Measurements from ENCODE around the gene TRMT61B. TPM values are rescaled to one million over a fixed set of nuclear protein-coding genes. Genes with fewer than 3 reads are reported as not detected.

Gene TRMT61B
- total RNA-seq (10 to 100 TPM in 3 of 4 donors, 1 to 10 TPM in 1; 8.7 to 12.9 (median 11.3) TPM), polyA plus RNA-seq (10 to 100 TPM in 2 of 3 donors, 1 to 10 TPM in 1; 9.5 to 21.7 (median 12.4) TPM)
- long read RNA-seq, donor 1, transcript TRMT61B-201 (7 exons, 1,836 nt): major isoform, 8 of 12 reads
- long read RNA-seq, donor 1, partial matches to known transcripts: 0 of 12 reads
- long read RNA-seq, donor 1, other reads (novel, unspliced or antisense): 4 of 12 reads
- long read RNA-seq, donor 2, transcript TRMT61B-201 (7 exons, 1,836 nt): major isoform, 8 of 15 reads
- long read RNA-seq, donor 2, partial matches to known transcripts: 0 of 15 reads
- long read RNA-seq, donor 2, other reads (novel, unspliced or antisense): 7 of 15 reads

DNA sequence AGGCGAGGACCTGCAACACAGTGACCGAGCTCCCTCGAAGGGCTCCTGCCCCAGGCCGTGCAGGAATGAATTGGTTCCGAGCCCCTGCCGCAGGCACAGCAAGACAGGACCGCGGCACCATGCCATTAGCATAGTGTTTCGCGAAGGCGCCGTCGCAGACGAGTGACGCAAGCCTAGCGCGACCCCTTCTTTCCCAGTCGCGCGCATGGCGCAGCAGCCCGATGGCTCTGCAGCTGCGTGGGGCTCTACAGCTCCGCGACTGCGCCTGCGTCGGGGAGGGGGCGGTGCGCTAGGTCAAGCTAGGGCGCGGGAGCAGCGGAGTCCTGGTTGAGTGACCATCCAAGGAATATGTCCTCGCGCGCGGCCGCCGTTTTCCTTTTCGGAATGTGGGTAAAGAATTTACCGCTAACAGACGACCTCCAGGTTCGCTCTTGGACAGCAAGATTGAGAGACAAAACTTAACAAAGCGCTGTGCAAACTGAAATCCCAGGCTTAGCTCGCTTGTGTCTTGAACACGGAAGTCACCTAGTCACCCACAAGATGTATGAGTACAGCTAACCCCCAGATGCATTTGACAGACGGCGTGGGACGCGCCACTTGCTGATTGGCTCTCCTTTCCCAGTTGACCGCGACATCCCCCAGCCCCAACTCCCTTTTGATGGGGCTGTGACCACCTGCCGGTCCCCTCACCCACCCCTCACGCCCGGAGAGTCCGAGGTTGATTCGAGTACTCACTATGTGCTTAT lies at the start of gene TRMT61B:
TRMT61B (minus strand) TSS at position 164 of the 746 bp plus-strand sequence; CDS start at position 132, 32 bp downstream.
- WGBS, 3 donors: 0 to 1% (median 0%) methylated on average over 51 to 57 of the region's 57 CpGs
- peak; percentile 100 for ATAC-seq
- H3K4me1 ChIP-seq: peaks cover 15% of the 10 kb centered on the region
- intact Hi-C loops (cut with DNase I): loop anchor here in 1 of 2 donors (2.0 kb wide), 1 partner anchor 24 kb away; the partner anchor contains the start of gene WDR43
- H3K9me3 ChIP-seq: no peaks in the 10 kb centered on the region
- no peak for TF ChIP-seq CTCF (IDR thresholded peaks at IDR 0.05)
- H3K36me3 ChIP-seq (ENCODE audit: insufficient read depth in 1 of 2, low read depth in 1 of 2): peaks cover 3 to 11% of the 10 kb centered on the region in 2 donors
- peak within 1 kb of the TSS; percentile 88 for H3K4me3 ChIP-seq
- no peaks in the 10 kb centered on the region for H3K27me3 ChIP-seq (ENCODE audit: insufficient read depth in 3 of 3, low read length in 2 of 3)
- peak; percentile 99 for DNase-seq
- H3K27ac ChIP-seq: peak within 1 kb of the TSS; percentile 78

- intact Hi-C loops (cut with DNase I): no loop called here
- Histone ChIP-seq H3K36me3 (ENCODE audit: insufficient read depth in 1 of 2, low read depth in 1 of 2) (peaks cover 5 to 80% of the 10 kb centered on the region in 2 donors), H3K4me1 (no peaks in the 10 kb centered on the region), H3K27me3 (ENCODE audit: insufficient read depth in 3 of 3, low read length in 2 of 3) (no peaks in the 10 kb centered on the region), H3K27ac (no peak overlapping the region), H3K4me3 (no peak overlapping the region), H3K9me3 (no peaks in the 10 kb centered on the region)
- ATAC-seq (no peak), DNase-seq (no peak)
- no peak for TF ChIP-seq CTCF (IDR thresholded peaks at IDR 0.05)
- WGBS, 3 donors: 79 to 94% (median 87%) methylated on average over 1 of the region's 1 CpG
These were observed 45.8 kb upstream of the TRMT61B start for GRCh38 chr2:28915939-28916338.

GRCh38 chr2:28909655-28910353 lies 39.7 kb upstream of the TRMT61B start:
- no peak for ATAC-seq
- WGBS, 3 donors: 86 to 90% (median 87%) methylated on average over 6 of the region's 6 CpGs
- H3K36me3 ChIP-seq (ENCODE audit: insufficient read depth in 1 of 2, low read depth in 1 of 2): peaks cover 10 to 90% of the 10 kb centered on the region in 2 donors
- no peaks in the 10 kb centered on the region for H3K4me1 ChIP-seq
- no peak for TF ChIP-seq CTCF (IDR thresholded peaks at IDR 0.05)
- no peak overlapping the region for H3K27ac ChIP-seq
- no peak overlapping the region for H3K4me3 ChIP-seq
- H3K27me3 ChIP-seq (ENCODE audit: insufficient read depth in 3 of 3, low read length in 2 of 3): no peaks in the 10 kb centered on the region
- intact Hi-C loops (cut with DNase I): no loop called here
- H3K9me3 ChIP-seq: no peaks in the 10 kb centered on the region
- no peak for DNase-seq

- TF ChIP-seq CTCF (IDR thresholded peaks at IDR 0.05): no peak
- 0 to 75% (median 45%) methylated on average over 1 of the region's 1 CpG for WGBS, 3 donors
These were observed 38.1 kb upstream of the TRMT61B start for GRCh38 chr2:28908172-28908571.

More at GRCh38 chr2:28908172-28908571, 38.1 kb upstream of the TRMT61B start:
- Histone ChIP-seq H3K27ac (no peak overlapping the region), H3K4me3 (no peak overlapping the region), H3K9me3 (no peaks in the 10 kb centered on the region), H3K27me3 (ENCODE audit: insufficient read depth in 3 of 3, low read length in 2 of 3) (no peaks in the 10 kb centered on the region), H3K4me1 (no peaks in the 10 kb centered on the region), H3K36me3 (ENCODE audit: insufficient read depth in 1 of 2, low read depth in 1 of 2) (peaks cover 14 to 87% of the 10 kb centered on the region in 2 donors)
- DNase-seq (no peak), ATAC-seq (no peak)
- intact Hi-C loops (cut with DNase I): no loop called here

All from psoas muscle (tissue), 8 donors.